HG03520 (cell line): ENCODE measurements around the gene PRR11.
"Not testable (repeated sequence)": the region's sequence is repeated elsewhere in the genome, so short reads cannot be mapped to it uniquely, and the experiment has no call there.

ENCODE experiments used
- ATAC-seq: cut with Tn5 transposase; IDR thresholded peaks from one replicate; pipeline ENCODE4 v1.9.1; 2021; ENCODE audit warnings: mild to moderate bottlenecking, moderate library complexity; ENCODE audit not compliant: unreplicated experiment

PRR11 gene

DNA sequence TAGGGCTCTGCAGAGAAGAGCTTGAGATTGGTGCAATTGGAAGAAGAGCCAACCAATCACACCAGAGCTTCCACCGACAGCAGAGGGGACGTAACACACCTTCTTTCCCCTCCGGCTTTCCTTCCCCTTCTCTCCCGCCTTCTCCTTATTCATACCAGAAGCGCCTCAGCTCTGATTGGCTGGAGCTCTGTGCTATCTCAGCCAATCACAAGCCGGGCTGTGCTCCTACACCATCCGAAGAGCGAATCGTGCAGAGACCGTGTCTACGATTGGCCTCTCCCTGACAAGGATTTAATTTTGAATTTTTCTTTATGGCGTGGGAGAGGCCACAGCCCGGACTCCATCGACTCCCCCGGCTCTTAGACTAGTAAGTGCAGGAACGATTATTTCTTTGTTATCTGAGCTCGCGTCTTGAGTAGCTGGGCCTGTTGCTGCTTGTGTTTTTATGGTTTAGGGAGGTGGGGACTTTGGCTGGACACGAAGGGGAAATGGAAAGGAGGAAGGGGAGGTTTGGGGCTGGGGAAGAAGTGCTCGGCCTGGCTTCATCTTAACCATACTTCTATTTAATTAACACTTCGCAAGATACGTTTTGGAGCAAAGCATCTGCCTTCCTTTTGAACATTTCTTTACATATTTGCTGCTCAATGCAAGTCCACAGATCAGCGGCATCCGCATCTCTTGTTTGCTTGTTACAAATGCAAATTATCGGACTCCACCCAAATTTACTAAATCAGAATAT, at the start of gene PRR11:
Gene PRR11, plus strand, starts transcription at position 308 of the 739 bp plus-strand sequence. CDS start 14,007 bp downstream, outside the sequence.
- peak; percentile 91 for ATAC-seq

DNA sequence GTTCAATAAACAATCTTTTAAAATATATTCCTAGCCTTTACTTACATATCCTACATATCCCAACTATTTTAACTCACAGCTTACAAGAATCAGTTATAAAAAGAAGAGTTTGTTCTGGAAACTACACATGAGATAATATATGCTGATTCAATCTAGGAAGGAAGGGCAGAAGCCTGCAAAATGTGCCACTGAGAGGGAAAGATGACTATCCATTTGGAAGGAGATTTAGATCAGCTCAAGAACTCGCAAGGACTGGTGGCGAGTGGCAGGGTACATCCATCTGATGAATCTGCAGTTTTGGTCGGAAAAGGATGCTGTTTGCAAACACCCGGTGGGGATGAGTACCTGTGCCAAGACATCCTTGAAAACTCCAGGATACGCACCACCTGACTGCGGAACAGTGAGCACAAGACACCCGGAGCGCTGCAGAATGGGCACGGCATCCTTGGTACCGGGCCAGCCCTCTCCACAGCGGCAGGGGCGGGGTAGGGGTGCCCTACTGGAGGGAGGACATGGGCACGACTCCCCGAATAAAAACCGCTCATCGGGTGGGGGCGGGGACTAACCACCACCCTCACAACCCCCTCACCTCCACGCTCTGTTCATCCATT, 49.6 kb upstream of the PRR11 start:
- peak; percentile 22 for ATAC-seq

DNA sequence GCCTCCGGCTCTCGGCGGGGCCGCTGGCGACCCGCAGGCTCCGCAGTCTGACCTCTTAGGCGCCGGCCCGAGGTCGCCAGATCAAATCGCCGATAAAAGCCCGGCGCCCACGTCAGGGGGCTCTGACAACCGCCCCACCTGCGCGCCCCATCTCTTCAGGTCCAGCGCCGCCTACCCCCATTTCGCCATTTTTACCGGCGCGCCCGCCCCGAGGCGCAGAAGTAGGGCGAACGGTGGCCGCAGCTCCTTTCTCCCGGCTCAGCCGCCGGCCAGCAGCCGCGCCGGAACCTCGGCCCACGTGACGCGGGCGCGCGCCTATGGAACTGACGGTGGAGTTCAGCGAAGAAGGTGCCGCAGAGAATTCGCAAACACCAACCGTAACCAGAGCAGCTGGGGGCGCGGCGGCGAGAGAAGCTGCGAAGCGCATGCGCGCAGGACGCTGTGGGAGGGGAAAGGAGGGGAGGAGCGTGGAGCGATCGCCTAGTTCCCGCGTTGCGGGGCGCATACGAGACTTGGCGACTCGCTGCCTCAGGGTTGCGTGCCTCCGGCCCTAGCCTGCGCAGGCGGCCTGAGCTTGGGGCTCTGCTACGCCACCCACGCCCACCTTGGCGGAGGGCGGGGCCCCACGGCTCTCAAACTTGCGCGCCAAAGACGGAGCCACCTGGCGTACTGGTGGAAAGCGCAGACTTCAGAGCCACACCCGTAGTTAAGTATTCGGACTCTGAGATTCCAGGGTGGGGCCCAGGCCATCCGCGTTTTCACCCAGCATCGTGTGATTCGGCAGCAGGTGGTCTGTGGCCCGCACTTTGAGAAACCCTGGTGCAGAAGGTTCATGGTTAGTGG, 48.9 kb upstream of the PRR11 start, which contains the start of gene TRIM37:
Gene TRIM37, minus strand, starts transcription at position 418 of the 843 bp plus-strand sequence. CDS start 419 bp downstream, outside the sequence.
- ATAC-seq, result peak; percentile 92

DNA sequence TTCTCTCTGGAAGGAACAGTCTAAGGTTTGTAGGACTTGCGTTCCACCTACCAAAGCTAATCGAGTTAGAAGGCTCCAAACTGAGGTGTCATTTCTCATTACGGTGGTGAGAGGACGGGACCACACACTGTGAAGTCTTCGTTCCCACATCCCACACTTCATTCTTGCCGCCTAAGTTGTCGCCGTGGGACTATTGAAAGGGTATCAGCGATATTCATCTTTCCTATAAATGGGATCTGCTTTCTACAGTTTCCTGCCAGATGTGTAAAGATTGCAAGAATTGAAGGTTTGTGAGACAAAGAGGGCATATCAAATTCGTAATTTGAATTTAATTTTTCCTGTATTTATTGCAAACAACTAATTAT, 48.3 kb upstream of the PRR11 start:
- ATAC-seq, result no peak

DNA sequence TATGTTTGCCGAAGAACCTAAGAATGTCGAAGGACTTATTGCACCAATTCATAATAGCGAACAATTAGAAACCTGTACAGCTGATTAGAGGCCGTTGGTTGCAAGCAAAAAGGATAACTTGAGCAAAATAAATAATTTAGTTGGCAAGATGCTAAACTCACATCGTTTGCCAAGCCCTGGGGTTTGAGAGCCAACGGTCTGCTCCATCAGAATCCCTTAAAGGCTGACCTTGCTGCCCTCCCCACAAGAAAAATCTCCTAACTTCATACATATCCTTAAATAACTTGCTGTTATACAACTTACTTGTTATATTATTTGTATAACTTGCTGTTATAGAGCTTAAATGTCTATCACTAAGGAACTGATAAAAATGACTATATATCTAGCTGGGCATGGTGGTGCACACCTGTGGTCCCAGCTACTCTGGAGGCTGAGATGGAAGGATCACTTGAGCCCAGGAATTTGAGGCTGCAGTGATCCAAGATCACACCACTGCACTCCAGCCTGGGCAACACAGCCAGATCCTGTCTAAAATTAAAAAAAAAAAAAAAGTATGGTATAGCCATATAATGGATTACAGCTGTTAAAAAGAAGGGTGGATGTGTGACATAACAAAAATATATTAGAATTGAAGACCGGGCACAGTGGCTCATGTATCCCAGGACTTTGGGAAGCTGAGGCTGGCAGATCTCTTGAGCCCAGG, 47.0 kb upstream of the PRR11 start:
- no peak for ATAC-seq

DNA sequence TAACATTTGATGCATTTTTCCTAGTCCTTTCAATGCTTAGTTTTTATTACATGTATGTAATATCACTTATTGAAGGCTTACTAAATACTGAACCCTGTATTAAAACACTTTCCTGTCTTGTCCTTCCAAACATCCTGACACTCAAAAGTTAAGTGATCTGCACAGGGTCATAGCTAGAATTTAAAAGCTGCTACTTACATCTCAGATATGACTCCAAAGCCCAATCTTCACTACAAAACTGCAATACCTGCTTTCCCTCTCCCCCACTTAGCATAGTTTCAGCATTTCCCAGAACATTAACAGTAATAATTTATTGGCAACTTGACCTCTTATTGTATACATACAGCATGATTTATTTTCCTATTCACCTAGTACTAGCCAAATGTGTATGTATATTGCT, 44.6 kb upstream of the PRR11 start:
- ATAC-seq, result no peak

DNA sequence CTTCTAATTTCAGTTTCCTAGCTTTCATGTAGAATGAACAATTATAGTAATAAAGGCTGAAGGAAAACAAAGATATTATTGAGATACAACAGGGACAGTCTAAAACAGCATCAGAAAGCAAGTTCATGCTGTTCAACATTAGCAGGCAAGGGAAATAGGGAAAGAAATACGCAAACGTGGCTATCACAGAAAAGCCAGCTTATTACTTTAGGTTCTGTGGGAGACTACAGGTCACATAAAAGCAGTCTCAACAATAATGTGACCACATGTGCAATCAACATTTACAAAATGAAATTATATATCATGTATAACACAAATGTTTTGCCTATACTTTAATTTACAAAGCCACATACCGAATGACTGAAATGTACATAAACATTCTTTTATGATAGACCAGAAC, 44.0 kb upstream of the PRR11 start:
- no peak for ATAC-seq

DNA sequence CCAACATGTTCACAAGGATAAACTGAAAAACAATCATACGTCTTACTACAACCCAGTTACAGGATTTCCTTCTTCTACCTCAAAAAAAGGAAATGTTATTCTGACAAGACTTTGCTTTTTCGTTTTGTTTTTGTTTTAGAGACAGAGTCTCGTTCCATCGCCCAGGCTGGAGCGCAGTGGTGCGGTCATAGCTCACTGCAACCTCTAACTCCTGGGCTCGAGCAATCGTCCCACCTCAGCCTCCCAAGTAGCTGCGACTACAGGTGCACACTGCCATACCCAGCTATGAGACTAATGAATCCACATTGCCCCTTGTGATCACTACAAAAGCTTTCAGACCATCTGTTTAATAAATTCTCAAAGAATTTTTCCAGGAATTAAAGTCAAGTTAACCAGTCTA, 40.1 kb upstream of the PRR11 start:
- no peak for ATAC-seq

DNA sequence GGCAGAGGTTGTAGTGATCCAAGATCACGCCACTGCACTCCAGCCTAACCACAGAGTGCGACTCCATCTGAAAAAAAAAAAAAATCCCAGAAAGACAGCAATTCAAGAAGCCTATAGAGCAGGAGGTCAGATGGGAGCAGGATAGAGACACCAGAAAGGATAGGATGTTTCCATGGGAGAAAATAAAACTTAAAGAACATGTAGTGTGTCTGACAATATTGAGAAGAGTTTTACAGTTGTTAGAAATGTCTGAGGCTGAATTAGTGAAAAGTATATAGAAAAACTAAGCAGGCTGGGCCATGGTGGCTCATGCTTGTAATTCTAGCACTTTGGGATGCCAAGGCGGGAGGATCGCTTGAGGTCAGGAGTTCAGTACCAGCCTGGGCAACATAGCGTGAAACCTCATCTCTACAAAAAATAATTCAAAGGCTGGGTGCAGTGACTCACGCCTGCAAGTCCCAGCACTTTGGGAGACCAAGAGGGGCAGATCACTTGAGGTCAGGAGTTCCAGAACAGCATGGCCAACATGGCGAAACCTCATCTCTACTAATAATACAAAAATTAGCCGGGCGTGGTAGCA, 33.6 kb upstream of the PRR11 start:
- ATAC-seq, result no peak

DNA sequence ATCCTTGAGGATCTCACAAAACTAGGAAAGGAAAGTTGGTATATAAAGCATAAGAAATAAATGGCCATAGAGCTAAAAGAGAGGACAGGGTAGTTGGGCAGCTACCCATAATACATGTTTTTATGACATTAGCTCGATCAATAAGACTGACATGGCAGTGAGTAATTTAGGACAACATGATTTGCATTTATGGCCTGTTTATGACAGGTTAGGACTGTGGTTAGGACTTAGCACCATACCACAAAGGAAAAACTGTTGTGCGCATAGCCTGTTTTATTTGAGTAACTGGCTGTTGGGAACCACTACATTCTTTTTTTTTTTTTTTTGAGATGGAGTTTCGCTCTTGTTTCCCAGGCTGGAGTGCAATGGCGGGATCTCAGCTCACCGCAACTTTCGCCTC, 30.9 kb upstream of the PRR11 start:
- no peak for ATAC-seq

DNA sequence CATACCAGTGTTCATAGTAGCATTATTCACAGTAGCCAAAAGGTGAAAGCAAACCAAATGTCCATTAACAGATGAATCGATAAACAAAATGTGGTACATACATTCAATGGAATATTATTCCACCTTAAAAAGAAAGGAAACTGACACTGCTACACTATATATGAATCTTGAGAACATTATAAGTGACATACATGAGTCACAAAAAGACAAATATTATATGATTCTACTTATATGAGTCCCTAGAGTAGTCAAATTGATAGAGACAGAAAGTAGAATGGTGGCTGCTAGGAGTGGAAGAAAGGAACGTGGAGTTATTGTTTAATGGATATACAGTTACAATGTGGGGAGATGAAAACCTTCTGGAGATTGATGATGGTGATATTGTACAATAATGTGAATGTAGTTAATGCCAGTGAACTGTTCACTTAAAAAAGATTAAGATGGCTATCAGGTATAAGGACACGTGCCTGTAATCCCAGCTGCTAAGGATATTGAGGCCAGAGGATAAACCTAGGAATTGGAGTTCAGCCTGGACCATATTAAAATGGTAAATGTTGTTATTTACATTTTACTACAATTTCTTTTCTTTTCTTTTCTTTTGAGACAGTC, 28.6 kb upstream of the PRR11 start:
- no peak for ATAC-seq

DNA sequence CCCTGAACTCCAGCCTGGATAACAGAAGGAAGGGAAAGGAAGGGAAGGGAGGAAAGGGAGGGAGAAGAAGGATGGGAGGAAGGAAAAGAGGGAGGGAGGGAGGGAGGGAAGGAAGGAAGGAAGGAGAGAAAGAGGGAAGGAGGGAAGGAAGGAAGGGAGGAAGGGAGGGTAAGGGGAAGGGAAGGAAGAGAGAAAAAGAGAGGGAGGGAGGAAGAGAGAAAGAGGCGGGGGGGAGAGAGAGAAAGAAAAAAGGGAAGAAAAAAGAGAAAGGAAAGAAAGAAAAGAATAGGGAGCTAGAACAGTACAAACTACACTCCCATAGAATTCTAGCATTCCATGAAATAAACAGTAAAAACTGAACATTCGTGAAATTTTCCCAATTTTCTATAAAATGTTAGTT, 25.7 kb upstream of the PRR11 start:
- no peak for ATAC-seq

DNA sequence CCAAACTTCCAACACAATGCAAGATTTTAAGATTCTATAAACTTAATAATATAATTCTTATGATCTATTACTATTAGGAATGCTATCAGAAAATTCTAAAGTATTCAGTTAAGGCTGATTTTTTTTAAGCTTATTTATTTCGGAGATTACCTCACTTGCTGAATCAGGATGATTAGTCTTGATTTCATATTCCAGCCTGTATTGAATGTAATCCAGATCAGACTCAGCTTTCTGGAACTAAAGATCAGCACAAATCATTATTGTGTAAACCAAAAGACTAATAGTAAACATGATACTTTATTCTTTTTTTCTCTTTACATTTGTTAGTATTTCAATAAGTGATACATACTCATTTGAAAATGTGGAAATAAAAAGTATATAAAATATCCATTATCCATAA, 24.4 kb upstream of the PRR11 start:
- ATAC-seq, result no peak

DNA sequence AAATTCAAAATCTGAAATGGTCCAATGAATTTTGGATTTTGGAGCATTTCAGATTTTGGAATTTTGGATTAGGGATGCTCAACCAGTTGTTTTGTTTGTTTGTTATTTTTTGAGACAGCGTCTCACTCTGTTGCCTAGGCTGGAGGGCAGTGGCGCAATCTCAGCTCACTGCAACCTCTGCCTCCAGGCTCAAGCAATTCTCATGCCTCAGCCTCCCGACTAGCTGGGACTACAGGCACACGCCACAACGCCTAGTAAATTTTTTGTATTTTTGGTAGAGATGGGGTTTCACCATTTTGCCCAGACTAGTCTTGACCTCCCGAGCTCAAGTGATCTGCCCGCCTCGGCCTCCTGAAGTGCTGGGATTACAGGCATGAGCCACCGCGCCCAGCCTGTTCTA, 17.2 kb upstream of the PRR11 start:
- not testable (repeated sequence) for ATAC-seq

DNA sequence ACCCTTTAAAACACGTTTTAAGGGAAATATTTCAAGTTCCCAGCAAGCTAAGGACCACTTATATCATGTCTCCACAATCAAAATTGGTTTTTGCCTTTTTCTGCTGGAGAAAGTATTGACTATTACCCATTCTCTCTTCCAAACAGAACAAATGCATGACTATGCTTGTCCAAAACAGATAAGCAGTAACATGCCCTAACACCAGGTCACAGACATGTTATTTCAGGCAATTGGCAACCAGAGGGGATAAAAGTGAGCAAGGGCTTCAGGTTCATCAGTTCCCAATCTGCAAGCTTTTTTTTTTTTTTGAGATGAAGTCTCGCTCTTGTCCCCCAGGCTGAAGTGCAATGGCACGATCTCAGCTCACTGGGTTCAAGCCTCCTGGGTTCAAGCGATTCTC, 15.6 kb upstream of the PRR11 start:
- no peak for ATAC-seq

DNA sequence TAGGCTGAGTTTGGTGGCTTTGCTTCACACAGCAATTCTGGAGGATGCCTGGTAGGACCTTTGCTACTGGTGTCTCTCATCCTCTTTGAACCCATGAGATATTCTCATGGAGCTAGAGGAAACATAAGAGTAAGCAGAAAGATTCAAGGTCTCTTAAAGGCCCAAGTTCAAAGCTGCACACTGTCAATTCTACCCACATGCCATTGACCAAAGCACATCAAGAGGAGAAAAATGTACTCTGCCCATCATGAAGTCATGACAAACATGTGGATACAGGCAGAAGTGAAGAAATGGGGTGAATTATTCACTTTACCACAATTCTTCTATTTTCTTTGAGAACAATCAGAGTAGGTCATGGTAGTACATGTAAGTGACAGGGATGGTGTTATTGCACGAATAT, 13.7 kb upstream of the PRR11 start:
- ATAC-seq, result no peak

DNA sequence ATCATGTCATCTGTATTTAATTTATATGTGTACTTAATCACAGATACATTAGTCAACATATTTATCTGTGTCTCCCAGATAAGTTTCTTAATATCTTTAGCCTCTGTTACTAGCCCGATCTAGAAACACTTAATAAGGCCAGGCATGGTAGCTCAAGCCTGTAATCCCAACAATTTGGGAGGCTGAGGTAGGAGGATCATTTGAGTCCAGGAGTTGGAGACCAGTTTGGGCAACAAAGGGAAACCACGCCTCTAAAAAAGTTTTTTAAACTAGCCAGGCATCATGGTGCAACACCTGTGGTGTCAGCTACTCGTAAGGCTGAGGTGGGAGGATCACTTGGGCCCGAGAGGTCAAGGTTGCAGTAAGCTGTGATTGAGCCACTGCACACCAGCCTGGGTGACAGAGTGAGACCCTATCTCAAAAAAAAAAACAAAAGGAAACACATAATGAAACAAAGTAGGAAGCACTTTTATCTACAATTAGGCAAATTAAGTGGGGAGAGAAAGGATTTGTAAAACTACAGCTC, 9.9 kb upstream of the PRR11 start:
- no peak for ATAC-seq

DNA sequence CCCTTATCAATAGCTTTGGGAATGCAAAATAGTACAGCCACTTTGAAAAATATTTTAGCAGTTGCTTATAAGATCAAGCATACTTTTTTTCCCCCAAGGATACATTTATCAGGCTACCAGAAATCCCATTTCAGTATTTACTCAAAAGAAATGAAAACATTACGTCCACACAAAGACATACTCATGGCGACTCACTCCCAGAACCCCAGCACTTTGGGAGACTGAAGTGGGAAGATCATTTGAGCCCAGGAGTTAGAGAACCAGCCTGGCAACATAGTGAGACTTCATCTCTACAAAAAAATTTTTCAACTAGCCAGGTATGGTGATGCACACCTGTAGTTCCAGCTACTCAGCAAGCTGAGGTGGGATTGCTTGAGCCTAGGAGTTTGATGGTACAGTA, 6.5 kb upstream of the PRR11 start:
- ATAC-seq, result no peak

DNA sequence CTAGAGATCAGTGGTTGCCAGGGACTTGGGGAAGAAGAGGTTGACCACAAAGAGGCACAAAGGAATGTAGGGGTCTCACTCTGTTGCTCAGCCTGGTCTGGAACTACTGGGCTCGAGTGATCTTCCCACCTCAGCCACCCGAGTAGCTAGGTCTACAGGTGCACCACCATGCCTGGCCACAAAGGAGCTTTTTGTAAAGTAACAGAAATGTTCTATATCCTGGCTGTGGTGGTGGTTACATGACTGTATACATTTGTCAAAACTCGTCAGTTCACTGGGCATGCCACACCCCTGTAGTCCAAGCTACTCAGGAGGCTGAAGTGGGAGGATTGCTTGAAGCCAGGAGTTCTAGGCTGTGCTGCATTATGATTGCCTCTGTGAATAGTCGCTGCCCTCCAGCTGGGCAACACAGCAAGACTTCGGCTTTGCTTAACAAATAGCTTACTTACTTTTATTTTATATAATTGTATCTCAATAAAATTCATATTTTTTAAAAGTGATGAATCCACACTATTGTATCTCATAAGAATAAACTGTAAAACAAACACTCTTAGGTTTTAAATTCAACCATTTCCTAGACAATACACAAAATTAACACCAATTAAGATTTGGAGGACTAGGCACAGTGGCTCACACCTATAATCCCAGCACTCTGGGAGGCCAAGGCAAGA, 5.6 kb upstream of the PRR11 start:
- no peak for ATAC-seq

DNA sequence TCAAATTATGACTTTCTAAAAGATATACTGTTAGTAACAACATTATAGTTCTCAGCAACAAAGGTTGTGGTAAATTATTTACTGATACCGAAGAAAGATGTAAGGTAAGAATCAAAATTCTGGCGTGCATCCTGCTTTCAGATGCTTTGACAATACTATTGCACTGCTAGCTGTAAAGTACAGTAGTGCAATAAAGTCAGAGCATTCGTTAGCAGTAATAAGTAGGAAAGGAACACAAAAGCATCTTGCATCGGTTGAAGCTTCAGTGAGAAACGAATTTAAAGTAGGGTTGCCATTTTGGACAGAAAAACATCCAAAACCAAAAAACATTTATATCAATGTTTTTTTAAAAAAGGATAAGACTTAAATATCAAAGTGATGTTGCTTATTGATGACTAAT, 4.5 kb upstream of the PRR11 start:
- ATAC-seq, result no peak
